Esophagus squamous epithelium (tissue), 4 donors: ENCODE measurements around the gene TFB1M.

Experiments used
- CTCF ChIP-seq, 6 experiments: fragments of 450-650 bp in 4 of 6; fragments of 200-600 bp in 2 of 6; sonication (generic) in 2 of 6; IDR thresholded peaks; one replicate each; pipeline ENCODE4 v1.5.1; 2016 to 2019; ENCODE audit warnings: antibody characterized with exemption in 6 of 6, mild to moderate bottlenecking in 4 of 6, moderate library complexity in 4 of 6
- POLR2A ChIP-seq, 4 donors: fragments of 450-650 bp; IDR thresholded peaks; one replicate each; pipeline ENCODE4 v1.6.1; 2017; ENCODE audit warnings: antibody characterized with exemption in 4 of 4, mild to moderate bottlenecking in 4 of 4, moderate library complexity in 3 of 4

- TF ChIP-seq CTCF (IDR thresholded peaks at IDR 0.05) (no peak), POLR2A (IDR thresholded peaks at IDR 0.05) (no peak)
These were observed 35.7 kb upstream of the TFB1M start for GRCh38 chr6:155349956-155350355.
